H9 (cell line): ENCODE measurements around the gene DUOXA2. TPM values are rescaled to one million over a fixed set of nuclear protein-coding genes. Genes with fewer than 3 reads are reported as not detected.

ENCODE experiments used
- DNase-seq: peaks from one replicate; pipeline ENCODE4 v3.0.0-alpha.2; 2017
- H2AFZ ChIP-seq: one replicate; pipeline ENCODE4 v1.6.1; 2013; ENCODE audit warnings: mild to moderate bottlenecking, low read length, control low read depth, moderate library complexity
- H2AK5ac ChIP-seq: 2 replicates; pipeline ENCODE4 v1.6.1; 2013; ENCODE audit warnings: low read length, control low read depth, mixed read lengths; ENCODE audit not compliant: insufficient read length
- H2BK120ac ChIP-seq: one replicate; pipeline ENCODE4 v1.6.1; 2013; ENCODE audit warnings: low read depth, mild to moderate bottlenecking, low read length, control low read depth, inconsistent platforms; ENCODE audit not compliant: poor library complexity, severe bottlenecking
- H2BK12ac ChIP-seq: 2 replicates; pipeline ENCODE4 v1.6.1; 2013; ENCODE audit warnings: low read length, control low read depth, mixed read lengths, low read depth; ENCODE audit not compliant: insufficient read length
- H2BK15ac ChIP-seq: 2 replicates; pipeline ENCODE4 v1.6.1; 2013; ENCODE audit warnings: low read depth, low read length, control low read depth
- H2BK20ac ChIP-seq: one replicate; pipeline ENCODE4 v1.6.1; 2013; ENCODE audit warnings: low read depth, mild to moderate bottlenecking, low read length, control low read depth, inconsistent platforms; ENCODE audit not compliant: poor library complexity, severe bottlenecking
- H2BK5ac ChIP-seq: 2 replicates; pipeline ENCODE4 v1.6.1; 2013; ENCODE audit warnings: low read length, control low read depth, mixed read lengths; ENCODE audit not compliant: insufficient read length
- H3K14ac ChIP-seq: 2 replicates; pipeline ENCODE4 v1.6.1; 2013; ENCODE audit warnings: low read length, control low read depth; ENCODE audit not compliant: insufficient read depth
- H3K18ac ChIP-seq: 2 replicates; pipeline ENCODE4 v1.6.1; 2013; ENCODE audit warnings: low read depth, mild to moderate bottlenecking, mixed read lengths, low read length, control low read depth; ENCODE audit not compliant: insufficient read length
- H3K23ac ChIP-seq: 2 replicates; pipeline ENCODE4 v1.6.1; 2013; ENCODE audit warnings: low read length, control low read depth, mixed read lengths, low read depth; ENCODE audit not compliant: insufficient read length
- H3K23me2 ChIP-seq: 2 replicates; pipeline ENCODE4 v1.6.1; 2013; ENCODE audit warnings: low read depth, mild to moderate bottlenecking, mixed read lengths, low read length, control low read depth; ENCODE audit not compliant: insufficient read length, poor library complexity, severe bottlenecking
- H3K27ac ChIP-seq: 2 replicates; pipeline ENCODE4 v1.5.1; 2013; ENCODE audit warnings: low read length, control low read depth, mixed read lengths, low read depth; ENCODE audit not compliant: insufficient read length
- H3K27me3 ChIP-seq: 2 replicates; pipeline ENCODE4 v1.6.1; 2013; ENCODE audit warnings: low read length, control low read depth, inconsistent platforms; ENCODE audit not compliant: insufficient read depth
- H3K4ac ChIP-seq: 2 replicates; pipeline ENCODE4 v1.6.1; 2013; ENCODE audit warnings: low read depth, mild to moderate bottlenecking, control low read depth, inconsistent platforms, low read length, moderate library complexity
- H3K4me1 ChIP-seq: 2 replicates; pipeline ENCODE4 v1.6.1; 2013; ENCODE audit warnings: low read length, control low read depth, inconsistent platforms; ENCODE audit not compliant: insufficient read depth
- H3K4me2 ChIP-seq: 2 replicates; pipeline ENCODE4 v1.6.1; 2013; ENCODE audit warnings: low read length, control low read depth, mixed read lengths; ENCODE audit not compliant: insufficient read length, insufficient read depth
- H3K56ac ChIP-seq: 2 replicates; pipeline ENCODE4 v1.6.1; 2013; ENCODE audit warnings: low read depth, mild to moderate bottlenecking, mixed read lengths, low read length, control low read depth; ENCODE audit not compliant: insufficient read length
- H3K79me1 ChIP-seq: 2 replicates; pipeline ENCODE4 v1.6.1; 2013; ENCODE audit warnings: low read depth, mild to moderate bottlenecking, moderate library complexity, low read length, control low read depth, inconsistent platforms; ENCODE audit not compliant: insufficient read depth, poor library complexity, severe bottlenecking
- H3K79me2 ChIP-seq: 2 replicates; pipeline ENCODE4 v1.6.1; 2013; ENCODE audit warnings: low read length, control low read depth, inconsistent platforms; ENCODE audit not compliant: insufficient read depth
- H3K9ac ChIP-seq: 2 replicates; pipeline ENCODE4 v1.6.1; 2013; ENCODE audit warnings: low read length, control low read depth, mixed read lengths; ENCODE audit not compliant: insufficient read length; ENCODE audit errors: extremely low read depth
- H3K9me3 ChIP-seq: one replicate; pipeline ENCODE4 v1.6.1; 2013; ENCODE audit warnings: low read depth, low read length, inconsistent platforms; ENCODE audit not compliant: control insufficient read depth
- H3T11ph ChIP-seq: one replicate; pipeline ENCODE4 v1.6.1; 2013; ENCODE audit warnings: mild to moderate bottlenecking, low read length, control low read depth, inconsistent platforms
- H4K20me1 ChIP-seq: one replicate; pipeline ENCODE4 v1.6.1; 2013; ENCODE audit not compliant: control insufficient read depth, insufficient read length, insufficient read depth
- H4K5ac ChIP-seq: 2 replicates; pipeline ENCODE4 v1.6.1; 2013; ENCODE audit warnings: low read depth, mild to moderate bottlenecking, mixed read lengths, low read length, control low read depth; ENCODE audit not compliant: insufficient read length
- H4K8ac ChIP-seq: replicated peaks from 2 replicates; pipeline ENCODE4 v1.6.1; 2013; ENCODE audit warnings: low read length, control low read depth, mixed read lengths, low read depth; ENCODE audit not compliant: insufficient read length
- H4K91ac ChIP-seq: 2 replicates; pipeline ENCODE4 v1.6.1; 2013; ENCODE audit warnings: low read depth, mild to moderate bottlenecking, moderate library complexity, mixed read lengths, low read length, control low read depth; ENCODE audit not compliant: insufficient read length
- H3K27ac Mint-ChIP-seq, 3 experiments: 2 replicates in 2 of 3; 3 replicates in 1 of 3; pipeline ENCODE4 v1.8.0; 2020 to 2021; ENCODE audit warnings: mixed read lengths in 3 of 3, mild to moderate bottlenecking in 1 of 3, moderate library complexity in 1 of 3
- H3K27me3 Mint-ChIP-seq: 2 replicates; pipeline ENCODE4 v1.8.0; 2021; ENCODE audit warnings: low read depth, mild to moderate bottlenecking, moderate library complexity, mixed read lengths
- H3K36me3 Mint-ChIP-seq, 3 experiments: 2 replicates in 2 of 3; 3 replicates in 1 of 3; pipeline ENCODE4 v1.8.0; 2020 to 2021; ENCODE audit warnings: low read depth in 3 of 3, mixed read lengths in 3 of 3; ENCODE audit not compliant: insufficient read depth in 1 of 3
- H3K4me1 Mint-ChIP-seq, 2 experiments: 2 replicates each; pipeline ENCODE4 v1.8.0; 2020; ENCODE audit warnings: mixed read lengths in 2 of 2
- H3K4me3 Mint-ChIP-seq, 2 experiments: 2 replicates in 1 of 2; 3 replicates in 1 of 2; pipeline ENCODE4 v1.8.0; 2020 to 2021; ENCODE audit warnings: mild to moderate bottlenecking in 2 of 2, mixed read lengths in 2 of 2, moderate library complexity in 1 of 2
- H3K9me3 Mint-ChIP-seq, 2 experiments: 2 replicates in 1 of 2; 3 replicates in 1 of 2; pipeline ENCODE4 v1.8.0; 2020; ENCODE audit warnings: mild to moderate bottlenecking in 2 of 2, mixed read lengths in 2 of 2, moderate library complexity in 1 of 2
- CTCF ChIP-seq: fragments of 200-600 bp; sonication (generic); conservative IDR thresholded peaks from 3 replicates; pipeline ENCODE4 v1.8.0; 2021; ENCODE audit warnings: antibody characterized with exemption, mild to moderate bottlenecking
- WGBS: extraction: QIAGEN DNeasy Blood & Tissue Kit; methylation state at CpG from one replicate; pipeline ENCODE4 v1.1.7; 2013; ENCODE audit warnings: missing lambda C conversion rate, low lambda C conversion rate, mixed read lengths; ENCODE audit not compliant: insufficient read length; ENCODE audit errors: extremely low coverage; 5-methylcytosine and 5-hydroxymethylcytosine counted together
- total RNA-seq: library from RNA; stranded (reverse); gene quantifications from 2 replicates; pipeline ENCODE4 v1.2.1, GENCODE V29; 2021

DUOXA2 gene
- total RNA-seq, 1 experiment from 2014 or later: not detected

- no peak overlapping the region for H3K4me2 ChIP-seq
- no peak overlapping the region for H2BK15ac ChIP-seq
- no peak overlapping the region for H2AK5ac ChIP-seq
- no peak overlapping the region for H3K4ac ChIP-seq
- no peak for DNase-seq
- no peak overlapping the region for H3K23ac ChIP-seq
- H3T11ph ChIP-seq: no peak overlapping the region
- Mint-ChIP-seq H3K36me3 (peaks cover 0 to 3% (median 2%) of the 10 kb centered on the region in 3 experiments; a peak in 3 of 7 replicates), H3K4me1 (peaks cover 32 to 33% of the 10 kb centered on the region in 2 experiments), H3K4me3 (peak overlapping the region; percentile 35 to 42; a peak in 2 of 5 replicates), H3K27ac (peak overlapping the region in 1 of 3 experiments; percentile 48; a peak in 1 of 7 replicates), H3K27me3 (peaks cover 10% of the 10 kb centered on the region; the same call in 1 of the 2 replicates), H3K9me3 (no peaks in the 10 kb centered on the region)
- H2BK120ac ChIP-seq: no peak overlapping the region
- H2AFZ ChIP-seq: no peak overlapping the region
- H4K20me1 ChIP-seq: no peaks in the 10 kb centered on the region
- no CpG with 5 or more reads among the region's 1 CpG for WGBS
- H4K91ac ChIP-seq: no peak overlapping the region
- no peak overlapping the region for H2BK5ac ChIP-seq
- H3K56ac ChIP-seq: no peak overlapping the region
- no peaks in the 10 kb centered on the region for H3K79me1 ChIP-seq
- no peak overlapping the region for H3K18ac ChIP-seq
- H4K5ac ChIP-seq: no peak overlapping the region
- H3K23me2 ChIP-seq: no peaks in the 10 kb centered on the region
- H3K27ac ChIP-seq: no peak overlapping the region
- H3K9ac ChIP-seq: no peak overlapping the region
- no peaks in the 10 kb centered on the region for H3K9me3 ChIP-seq
- no peaks in the 10 kb centered on the region for H3K27me3 ChIP-seq
- no peak overlapping the region for H3K14ac ChIP-seq
- H2BK20ac ChIP-seq: no peak overlapping the region
- H2BK12ac ChIP-seq: no peak overlapping the region
- no peaks in the 10 kb centered on the region for H3K79me2 ChIP-seq
- H4K8ac ChIP-seq: no peak overlapping the region
- peaks cover 7% of the 10 kb centered on the region for H3K4me1 ChIP-seq
- TF ChIP-seq CTCF: no peak
These were observed 50.8 kb downstream of the DUOXA2 start for GRCh38 chr15:45164914-45165313.
